HCT116 (cell line): Measurements from ENCODE around the gene MAEA. TPM values are rescaled to one million over a fixed set of nuclear protein-coding genes. Genes with fewer than 3 reads are reported as not detected.

ENCODE experiments used
- ATAC-seq: fragments of 200-7000 bp; cut with Tn5 transposase; 2 replicates; pipeline ENCODE4 v1.9.1; 2020; ENCODE audit warnings: mild to moderate bottlenecking, moderate library complexity
- BruUV-seq: library from RNA; stranded (reverse); fragments of 400-500 nt; replicated peaks from 2 replicates; lab custom pipeline; 2021; lab: Mats Ljungman, UMichigan
- CTCF ChIA-PET: fragments of 300-600 bp; sonication (Branson Sonifier 250); formaldehyde crosslinking; loops from one replicate; lab custom pipeline; 2021; ENCODE audit warnings: antibody characterized with exemption; lab: Charles Lee
- POLR2A ChIA-PET: fragments of 300-600, 350-600 bp; sonication (Branson Sonifier 250); formaldehyde crosslinking; loops from one replicate; lab custom pipeline; 2021; ENCODE audit warnings: antibody characterized with exemption; lab: Charles Lee
- RAD21 ChIA-PET, 2 experiments: fragments of 300-600 bp; sonication (Branson Sonifier 250); formaldehyde crosslinking; loops; one replicate each; lab custom pipeline; 2023; ENCODE audit warnings: low total read pairs in 2 of 2; ENCODE audit not compliant: uncharacterized antibody in 2 of 2, unreplicated experiment in 2 of 2, low non-redundant PET in 1 of 2; lab: Charles Lee
- DNase-seq: peaks from one replicate; pipeline ENCODE4 v3.0.0-alpha.2; 2010; ENCODE audit warnings: low read depth, low spot score
- H2AFZ ChIP-seq: fragments of 200-600 bp; shearing (Covaris generic), sonication (generic); 2 replicates; pipeline ENCODE4 v1.6.1; 2017; ENCODE audit warnings: low read depth, mixed run types, mixed read lengths, antibody characterized with exemption, low read length; ENCODE audit not compliant: poor library complexity, severe bottlenecking
- H3K27ac ChIP-seq: 2 replicates; pipeline ENCODE4 v1.5.1; 2012; ENCODE audit warnings: low read depth, low read length
- H3K27me3 ChIP-seq: fragments of 200-600 bp; sonication (generic); 2 replicates; pipeline ENCODE4 v1.6.1; 2016; ENCODE audit warnings: mixed run types, low read length, mixed read lengths; ENCODE audit not compliant: insufficient read depth
- H3K36me3 ChIP-seq, 2 experiments: fragments of 200-500 bp in 1 of 2; fragments of 200-600 bp in 1 of 2; sonication (Bioruptor generic) in 1 of 2; sonication (generic) in 1 of 2; 2 replicates each; pipeline versions ENCODE4 v1.5.1 to v1.6.1; 2014 to 2016; ENCODE audit warnings: low read length in 2 of 2, inconsistent platforms in 1 of 2, mixed read lengths in 1 of 2, mixed run types in 1 of 2; ENCODE audit not compliant: insufficient read depth in 2 of 2, control insufficient read depth in 1 of 2
- H3K4me1 ChIP-seq, 2 experiments: fragments of 200-600 bp in 1 of 2; sonication (generic) in 1 of 2; 2 replicates each; pipeline versions ENCODE4 v1.5.1 to v1.6.1; 2012 to 2017; ENCODE audit warnings: low read length in 2 of 2, inconsistent platforms in 1 of 2, mild to moderate bottlenecking in 1 of 2, mixed read lengths in 1 of 2, mixed run types in 1 of 2, moderate library complexity in 1 of 2; ENCODE audit not compliant: insufficient read depth in 2 of 2, control insufficient read depth in 1 of 2
- H3K4me2 ChIP-seq: fragments of 200-600 bp; sonication (generic); 2 replicates; pipeline ENCODE4 v1.6.1; 2017; ENCODE audit warnings: mixed run types, low read length, mixed read lengths
- H3K4me3 ChIP-seq, 2 experiments: fragments of 200-600 bp in 1 of 2; sonication (generic) in 1 of 2; replicated peaks in 1 of 2; 2 replicates each; pipeline ENCODE4 v1.5.1; 2011 to 2016; ENCODE audit warnings: low read length in 2 of 2, control low read depth in 1 of 2, low read depth in 1 of 2, mild to moderate bottlenecking in 1 of 2, mixed read lengths in 1 of 2, mixed run types in 1 of 2
- H3K79me2 ChIP-seq: fragments of 200-600 bp; sonication (generic); 2 replicates; pipeline ENCODE4 v1.6.1; 2017; ENCODE audit warnings: mild to moderate bottlenecking, mixed run types, low read length, moderate library complexity, mixed read lengths; ENCODE audit not compliant: insufficient read depth
- H3K9ac ChIP-seq: fragments of 200-600 bp; sonication (generic); 2 replicates; pipeline ENCODE4 v1.6.1; 2016; ENCODE audit warnings: low read length, mixed read lengths
- H3K9me2 ChIP-seq: fragments of 200-600 bp; sonication (generic), shearing (Covaris generic); 2 replicates; pipeline ENCODE4 v1.6.1; 2017; ENCODE audit warnings: mixed run types, mild to moderate bottlenecking, moderate library complexity; ENCODE audit not compliant: insufficient read depth
- H3K9me3 ChIP-seq, 2 experiments: fragments of 200-500 bp in 1 of 2; fragments of 200-600 bp in 1 of 2; sonication (Bioruptor generic) in 1 of 2; sonication (generic) in 1 of 2; 2 replicates each; pipeline ENCODE4 v1.6.1; 2014 to 2017; ENCODE audit warnings: low read length in 2 of 2, mixed read lengths in 2 of 2, inconsistent platforms in 1 of 2, low read depth in 1 of 2, mild to moderate bottlenecking in 1 of 2, mixed run types in 1 of 2, moderate library complexity in 1 of 2; ENCODE audit not compliant: control insufficient read depth in 1 of 2, insufficient read depth in 1 of 2
- H4K20me1 ChIP-seq: fragments of 200-600 bp; sonication (generic), shearing (Covaris generic); 2 replicates; pipeline ENCODE4 v1.6.1; 2017; ENCODE audit warnings: mixed run types, mild to moderate bottlenecking, moderate library complexity; ENCODE audit not compliant: insufficient read depth
- CBX3 ChIP-seq: IDR thresholded peaks from 2 replicates; pipeline ENCODE4 v1.6.1; 2012; ENCODE audit warnings: low read depth
- CEBPB ChIP-seq: IDR thresholded peaks from 2 replicates; pipeline ENCODE4 v1.6.1; 2012; ENCODE audit warnings: low read depth
- EZH2 ChIP-seq: fragments of 200-600 bp; sonication (generic); IDR thresholded peaks from 2 replicates; pipeline ENCODE4 v1.6.1; 2017; ENCODE audit warnings: antibody characterized with exemption, mixed run types
- EZH2phosphoT487 ChIP-seq: fragments of 200-600 bp; IDR thresholded peaks from 2 replicates; pipeline ENCODE4 v1.6.1; 2018; ENCODE audit warnings: antibody characterized with exemption, borderline replicate concordance
- JUND ChIP-seq: IDR thresholded peaks from 2 replicates; pipeline ENCODE4 v1.6.1; 2012
- POLR2A ChIP-seq: IDR thresholded peaks from 2 replicates; pipeline ENCODE4 v1.7.0; 2011; ENCODE audit warnings: borderline replicate concordance; ENCODE audit not compliant: insufficient read depth, insufficient read length; ENCODE audit errors: extremely low read depth
- POLR2AphosphoS5 ChIP-seq: IDR thresholded peaks from 2 replicates; pipeline ENCODE4 v1.6.1; 2011; ENCODE audit warnings: mild to moderate bottlenecking, low read depth, low read length, moderate library complexity
- RAD21 ChIP-seq: IDR thresholded peaks from 2 replicates; pipeline ENCODE4 v1.6.1; 2012; ENCODE audit warnings: low read depth, mild to moderate bottlenecking
- SIN3A ChIP-seq: IDR thresholded peaks from 2 replicates; pipeline ENCODE4 v1.6.1; 2012; ENCODE audit warnings: low read depth
- SP1 ChIP-seq: IDR thresholded peaks from 2 replicates; pipeline ENCODE4 v1.6.1; 2012; ENCODE audit warnings: low read depth
- SRF ChIP-seq: IDR thresholded peaks from 2 replicates; pipeline ENCODE4 v1.6.1; 2012; ENCODE audit warnings: low read depth
- ZFX ChIP-seq: fragments of 450-650 bp; IDR thresholded peaks from 2 replicates; pipeline ENCODE4 v1.6.1; 2017
- intact Hi-C: fragments of 100-400 bp; cut with micrococcal nuclease; formaldehyde crosslinking; loops from 2 replicates; pipeline ENCODE4 v1.10.0; 2022
- total RNA-seq: library from RNA; stranded (reverse); gene quantifications from one replicate; pipeline ENCODE4 v1.2.1, GENCODE V29; 2021; ENCODE audit not compliant: unreplicated experiment
- TF ChIP-seq, protein P1 (sequence below): IDR thresholded peaks from 2 replicates; pipeline ENCODE4 v1.6.1; 2011; ENCODE audit warnings: mild to moderate bottlenecking, low read length, moderate library complexity; ENCODE audit not compliant: insufficient replicate concordance; ENCODE audit errors: extremely low read depth
- TF ChIP-seq, protein P2 (sequence below), 3 experiments: fragments of 200-600 bp in 1 of 3; sonication (generic) in 1 of 3; IDR thresholded peaks in 2 of 3; conservative IDR thresholded peaks in 1 of 3; 2 replicates each; pipeline ENCODE4 v1.5.1; 2012 to 2017; ENCODE audit warnings: low read depth in 2 of 3, low read length in 2 of 3, antibody characterized with exemption in 1 of 3, borderline replicate concordance in 1 of 3, control low read depth in 1 of 3, mild to moderate bottlenecking in 1 of 3, mixed read lengths in 1 of 3, mixed run types in 1 of 3, moderate library complexity in 1 of 3; ENCODE audit not compliant: insufficient read depth in 1 of 3
- TF ChIP-seq, protein P3 (sequence below): IDR thresholded peaks from 2 replicates; pipeline ENCODE4 v1.6.1; 2012; ENCODE audit warnings: low read depth

Gene MAEA
- total RNA-seq, 1 experiment from 2014 or later: 88.3 TPM

DNA sequence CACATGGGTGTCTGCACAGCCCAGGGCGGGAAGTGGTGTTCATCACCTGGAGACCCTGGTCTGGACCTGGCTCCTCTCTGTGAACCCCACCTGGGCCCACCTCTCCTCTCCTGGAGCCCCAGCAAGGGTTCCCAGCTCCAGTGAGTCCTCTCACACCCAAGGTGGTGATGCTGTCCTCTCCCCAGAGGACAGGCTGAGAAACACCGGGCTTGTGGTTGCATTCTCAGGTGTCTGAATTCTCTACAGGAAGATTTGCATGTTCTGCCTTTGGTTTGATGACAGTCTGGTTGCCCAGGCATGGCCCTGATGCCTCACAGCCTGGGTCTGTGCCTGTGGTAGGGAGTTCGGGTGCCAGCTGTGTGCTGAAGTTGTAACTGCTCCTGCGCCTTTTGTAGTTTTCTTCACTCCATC, 3.8 kb downstream of the MAEA start:
- no peaks in the 10 kb centered on the region for H3K9me2 ChIP-seq
- H3K9ac ChIP-seq: no peak overlapping the region
- peaks cover 3% of the 10 kb centered on the region in 2 experiments; a peak in 2 of 4 replicates for H3K36me3 ChIP-seq
- peaks cover 84% of the 10 kb centered on the region for H3K79me2 ChIP-seq
- no peak overlapping the region for H2AFZ ChIP-seq
- intact Hi-C loops: no loop called here
- no peaks in the 10 kb centered on the region for H3K9me3 ChIP-seq
- H4K20me1 ChIP-seq: no peaks in the 10 kb centered on the region
- H3K27me3 ChIP-seq: no peaks in the 10 kb centered on the region
- peaks cover 12 to 26% of the 10 kb centered on the region in 2 experiments for H3K4me1 ChIP-seq
- ChIA-PET CTCF (no interaction called here), POLR2A (interaction anchor here (0.6 kb wide), 1 partner anchor 52 kb away, joined by 5 read pairs; no protein-coding TSS in a partner anchor), RAD21 (no interaction called here)
- ATAC-seq (no peak), DNase-seq (no peak)
- no peak overlapping the region for H3K4me2 ChIP-seq
- no peak overlapping the region for H3K4me3 ChIP-seq
- H3K27ac ChIP-seq: no peak overlapping the region
- TF ChIP-seq EZH2: no peak
- no peak for TF ChIP-seq SRF
- no peak for TF ChIP-seq CBX3
- TF ChIP-seq POLR2A: no peak
- no peak for TF ChIP-seq ZFX
- no peak for TF ChIP-seq CEBPB
- TF ChIP-seq, protein P1, sequence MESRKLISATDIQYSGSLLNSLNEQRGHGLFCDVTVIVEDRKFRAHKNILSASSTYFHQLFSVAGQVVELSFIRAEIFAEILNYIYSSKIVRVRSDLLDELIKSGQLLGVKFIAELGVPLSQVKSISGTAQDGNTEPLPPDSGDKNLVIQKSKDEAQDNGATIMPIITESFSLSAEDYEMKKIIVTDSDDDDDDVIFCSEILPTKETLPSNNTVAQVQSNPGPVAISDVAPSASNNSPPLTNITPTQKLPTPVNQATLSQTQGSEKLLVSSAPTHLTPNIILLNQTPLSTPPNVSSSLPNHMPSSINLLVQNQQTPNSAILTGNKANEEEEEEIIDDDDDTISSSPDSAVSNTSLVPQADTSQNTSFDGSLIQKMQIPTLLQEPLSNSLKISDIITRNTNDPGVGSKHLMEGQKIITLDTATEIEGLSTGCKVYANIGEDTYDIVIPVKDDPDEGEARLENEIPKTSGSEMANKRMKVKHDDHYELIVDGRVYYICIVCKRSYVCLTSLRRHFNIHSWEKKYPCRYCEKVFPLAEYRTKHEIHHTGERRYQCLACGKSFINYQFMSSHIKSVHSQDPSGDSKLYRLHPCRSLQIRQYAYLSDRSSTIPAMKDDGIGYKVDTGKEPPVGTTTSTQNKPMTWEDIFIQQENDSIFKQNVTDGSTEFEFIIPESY: no peak
- TF ChIP-seq SP1: no peak
- TF ChIP-seq EZH2phosphoT487: no peak
- BruUV-seq: no TSS peak

DNA sequence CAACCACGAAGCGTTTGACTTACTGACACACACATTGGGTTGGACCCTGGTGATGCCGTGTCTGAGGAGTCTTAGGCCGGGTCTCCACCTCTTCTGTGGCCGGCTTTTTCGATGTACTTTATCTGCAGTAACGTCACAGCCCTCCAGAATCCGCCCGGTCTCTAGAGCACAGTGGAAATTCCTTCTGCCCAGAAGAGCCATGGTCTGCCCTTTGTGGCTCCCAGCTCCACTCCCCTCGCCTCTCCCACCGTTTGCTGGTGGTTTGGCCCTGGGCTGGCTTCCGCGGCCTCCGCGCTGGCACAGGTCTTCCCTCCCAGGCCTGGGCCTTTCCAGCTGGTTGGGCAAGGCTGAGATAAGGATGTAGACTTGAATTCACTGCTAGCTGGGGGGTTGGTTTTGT, 4.3 kb downstream of the MAEA start:
- no peak overlapping the region for H3K4me2 ChIP-seq
- POLR2A ChIA-PET: interaction anchor here (0.6 kb wide), 1 partner anchor 51 kb away, joined by 5 read pairs; no protein-coding TSS in a partner anchor
- TF ChIP-seq SIN3A: no peak
- TF ChIP-seq, protein P2, sequence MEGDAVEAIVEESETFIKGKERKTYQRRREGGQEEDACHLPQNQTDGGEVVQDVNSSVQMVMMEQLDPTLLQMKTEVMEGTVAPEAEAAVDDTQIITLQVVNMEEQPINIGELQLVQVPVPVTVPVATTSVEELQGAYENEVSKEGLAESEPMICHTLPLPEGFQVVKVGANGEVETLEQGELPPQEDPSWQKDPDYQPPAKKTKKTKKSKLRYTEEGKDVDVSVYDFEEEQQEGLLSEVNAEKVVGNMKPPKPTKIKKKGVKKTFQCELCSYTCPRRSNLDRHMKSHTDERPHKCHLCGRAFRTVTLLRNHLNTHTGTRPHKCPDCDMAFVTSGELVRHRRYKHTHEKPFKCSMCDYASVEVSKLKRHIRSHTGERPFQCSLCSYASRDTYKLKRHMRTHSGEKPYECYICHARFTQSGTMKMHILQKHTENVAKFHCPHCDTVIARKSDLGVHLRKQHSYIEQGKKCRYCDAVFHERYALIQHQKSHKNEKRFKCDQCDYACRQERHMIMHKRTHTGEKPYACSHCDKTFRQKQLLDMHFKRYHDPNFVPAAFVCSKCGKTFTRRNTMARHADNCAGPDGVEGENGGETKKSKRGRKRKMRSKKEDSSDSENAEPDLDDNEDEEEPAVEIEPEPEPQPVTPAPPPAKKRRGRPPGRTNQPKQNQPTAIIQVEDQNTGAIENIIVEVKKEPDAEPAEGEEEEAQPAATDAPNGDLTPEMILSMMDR (IDR thresholded peaks at IDR 0.05 in 2 of 3, conservative IDR thresholded peaks at IDR 0.05 in 1 of 3; ENCODE audit: borderline replicate concordance in 1 of 3, insufficient read depth in 1 of 3, low read depth in 2 of 3, low read length in 2 of 3): no peak
- no peak for TF ChIP-seq POLR2A
- no peak for TF ChIP-seq POLR2AphosphoS5
- TF ChIP-seq, protein P3, sequence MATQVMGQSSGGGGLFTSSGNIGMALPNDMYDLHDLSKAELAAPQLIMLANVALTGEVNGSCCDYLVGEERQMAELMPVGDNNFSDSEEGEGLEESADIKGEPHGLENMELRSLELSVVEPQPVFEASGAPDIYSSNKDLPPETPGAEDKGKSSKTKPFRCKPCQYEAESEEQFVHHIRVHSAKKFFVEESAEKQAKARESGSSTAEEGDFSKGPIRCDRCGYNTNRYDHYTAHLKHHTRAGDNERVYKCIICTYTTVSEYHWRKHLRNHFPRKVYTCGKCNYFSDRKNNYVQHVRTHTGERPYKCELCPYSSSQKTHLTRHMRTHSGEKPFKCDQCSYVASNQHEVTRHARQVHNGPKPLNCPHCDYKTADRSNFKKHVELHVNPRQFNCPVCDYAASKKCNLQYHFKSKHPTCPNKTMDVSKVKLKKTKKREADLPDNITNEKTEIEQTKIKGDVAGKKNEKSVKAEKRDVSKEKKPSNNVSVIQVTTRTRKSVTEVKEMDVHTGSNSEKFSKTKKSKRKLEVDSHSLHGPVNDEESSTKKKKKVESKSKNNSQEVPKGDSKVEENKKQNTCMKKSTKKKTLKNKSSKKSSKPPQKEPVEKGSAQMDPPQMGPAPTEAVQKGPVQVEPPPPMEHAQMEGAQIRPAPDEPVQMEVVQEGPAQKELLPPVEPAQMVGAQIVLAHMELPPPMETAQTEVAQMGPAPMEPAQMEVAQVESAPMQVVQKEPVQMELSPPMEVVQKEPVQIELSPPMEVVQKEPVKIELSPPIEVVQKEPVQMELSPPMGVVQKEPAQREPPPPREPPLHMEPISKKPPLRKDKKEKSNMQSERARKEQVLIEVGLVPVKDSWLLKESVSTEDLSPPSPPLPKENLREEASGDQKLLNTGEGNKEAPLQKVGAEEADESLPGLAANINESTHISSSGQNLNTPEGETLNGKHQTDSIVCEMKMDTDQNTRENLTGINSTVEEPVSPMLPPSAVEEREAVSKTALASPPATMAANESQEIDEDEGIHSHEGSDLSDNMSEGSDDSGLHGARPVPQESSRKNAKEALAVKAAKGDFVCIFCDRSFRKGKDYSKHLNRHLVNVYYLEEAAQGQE: no peak
- no peak for TF ChIP-seq JUND
- no peak for TF ChIP-seq CEBPB
- TF ChIP-seq CBX3: no peak
- TF ChIP-seq RAD21: no peak
- TF ChIP-seq EZH2: no peak

More for the DNA sequence above, 4.3 kb downstream of the MAEA start:
- ChIA-PET RAD21 (no interaction called here), CTCF (no interaction called here)
- no peak overlapping the region for H2AFZ ChIP-seq
- intact Hi-C loops: no loop called here
- H3K36me3 ChIP-seq: peaks cover 3 to 4% of the 10 kb centered on the region in 2 experiments; a peak in 2 of 4 replicates
- no peak overlapping the region for H3K9ac ChIP-seq
- DNase-seq: no peak
- H3K9me3 ChIP-seq: no peaks in the 10 kb centered on the region
- H3K79me2 ChIP-seq: peaks cover 88% of the 10 kb centered on the region
- no peaks in the 10 kb centered on the region for H3K27me3 ChIP-seq
- no TSS peak for BruUV-seq
- H3K4me1 ChIP-seq: peaks cover 11 to 21% of the 10 kb centered on the region in 2 experiments
- H4K20me1 ChIP-seq: no peaks in the 10 kb centered on the region
- ATAC-seq: no peak
- H3K9me2 ChIP-seq: no peaks in the 10 kb centered on the region
- no peak overlapping the region for H3K27ac ChIP-seq
- H3K4me3 ChIP-seq: no peak overlapping the region
